ENCODE data around the gene PPIP5K1. TPM values are rescaled to one million over a fixed set of nuclear protein-coding genes. Genes with fewer than 3 reads are reported as not detected.
A peak's percentile ranks its signal among the peaks of the same experiment; 100 is the strongest.

PPIP5K1 gene
- total RNA-seq, 6 experiments from 2014 or later = 11.6 to 23.2 (median 16.5) TPM

DNA sequence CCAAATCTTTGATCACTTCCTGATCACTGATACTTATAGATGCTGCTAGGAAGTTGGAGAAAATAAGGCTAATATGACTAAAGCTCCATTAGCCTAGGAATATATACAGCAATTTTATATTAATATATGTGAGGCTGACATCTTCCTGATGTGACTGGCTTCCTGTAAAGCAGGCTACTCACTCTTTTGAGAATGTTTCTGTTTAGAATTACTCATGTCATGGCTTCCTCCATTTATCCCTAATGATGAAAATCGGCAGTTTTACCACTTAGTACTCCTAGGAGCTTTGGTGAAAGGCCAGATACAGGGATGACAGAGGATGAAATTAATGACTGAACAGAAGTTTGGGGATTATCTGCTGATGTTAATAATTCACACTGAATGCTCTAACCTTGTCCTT, 76.5 kb downstream of the PPIP5K1 start:
- no peak for TF ChIP-seq POLR2A (IDR thresholded peaks at IDR 0.05)
- TF ChIP-seq, protein P1, sequence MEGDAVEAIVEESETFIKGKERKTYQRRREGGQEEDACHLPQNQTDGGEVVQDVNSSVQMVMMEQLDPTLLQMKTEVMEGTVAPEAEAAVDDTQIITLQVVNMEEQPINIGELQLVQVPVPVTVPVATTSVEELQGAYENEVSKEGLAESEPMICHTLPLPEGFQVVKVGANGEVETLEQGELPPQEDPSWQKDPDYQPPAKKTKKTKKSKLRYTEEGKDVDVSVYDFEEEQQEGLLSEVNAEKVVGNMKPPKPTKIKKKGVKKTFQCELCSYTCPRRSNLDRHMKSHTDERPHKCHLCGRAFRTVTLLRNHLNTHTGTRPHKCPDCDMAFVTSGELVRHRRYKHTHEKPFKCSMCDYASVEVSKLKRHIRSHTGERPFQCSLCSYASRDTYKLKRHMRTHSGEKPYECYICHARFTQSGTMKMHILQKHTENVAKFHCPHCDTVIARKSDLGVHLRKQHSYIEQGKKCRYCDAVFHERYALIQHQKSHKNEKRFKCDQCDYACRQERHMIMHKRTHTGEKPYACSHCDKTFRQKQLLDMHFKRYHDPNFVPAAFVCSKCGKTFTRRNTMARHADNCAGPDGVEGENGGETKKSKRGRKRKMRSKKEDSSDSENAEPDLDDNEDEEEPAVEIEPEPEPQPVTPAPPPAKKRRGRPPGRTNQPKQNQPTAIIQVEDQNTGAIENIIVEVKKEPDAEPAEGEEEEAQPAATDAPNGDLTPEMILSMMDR (IDR thresholded peaks at IDR 0.05) = no peak
- no peaks in the 10 kb centered on the region for H3K27me3 ChIP-seq
- H3K9me3 ChIP-seq = no peaks in the 10 kb centered on the region
- DNase-seq = no peak
- intact Hi-C loops (cut with DNase I) = no loop called here
- WGBS (ENCODE audit: insufficient coverage, low coverage, low lambda C conversion rate, missing lambda C conversion rate) = 71% methylated on average over 1 of the region's 1 CpG
- no peaks in the 10 kb centered on the region for H3K36me3 ChIP-seq
- peaks cover 0 to 5% (median 0%) of the 10 kb centered on the region in 4 donors for H3K4me1 ChIP-seq
- no peak overlapping the region for H3K27ac ChIP-seq
- no peak for ATAC-seq
- H3K4me3 ChIP-seq = no peak overlapping the region

DNA sequence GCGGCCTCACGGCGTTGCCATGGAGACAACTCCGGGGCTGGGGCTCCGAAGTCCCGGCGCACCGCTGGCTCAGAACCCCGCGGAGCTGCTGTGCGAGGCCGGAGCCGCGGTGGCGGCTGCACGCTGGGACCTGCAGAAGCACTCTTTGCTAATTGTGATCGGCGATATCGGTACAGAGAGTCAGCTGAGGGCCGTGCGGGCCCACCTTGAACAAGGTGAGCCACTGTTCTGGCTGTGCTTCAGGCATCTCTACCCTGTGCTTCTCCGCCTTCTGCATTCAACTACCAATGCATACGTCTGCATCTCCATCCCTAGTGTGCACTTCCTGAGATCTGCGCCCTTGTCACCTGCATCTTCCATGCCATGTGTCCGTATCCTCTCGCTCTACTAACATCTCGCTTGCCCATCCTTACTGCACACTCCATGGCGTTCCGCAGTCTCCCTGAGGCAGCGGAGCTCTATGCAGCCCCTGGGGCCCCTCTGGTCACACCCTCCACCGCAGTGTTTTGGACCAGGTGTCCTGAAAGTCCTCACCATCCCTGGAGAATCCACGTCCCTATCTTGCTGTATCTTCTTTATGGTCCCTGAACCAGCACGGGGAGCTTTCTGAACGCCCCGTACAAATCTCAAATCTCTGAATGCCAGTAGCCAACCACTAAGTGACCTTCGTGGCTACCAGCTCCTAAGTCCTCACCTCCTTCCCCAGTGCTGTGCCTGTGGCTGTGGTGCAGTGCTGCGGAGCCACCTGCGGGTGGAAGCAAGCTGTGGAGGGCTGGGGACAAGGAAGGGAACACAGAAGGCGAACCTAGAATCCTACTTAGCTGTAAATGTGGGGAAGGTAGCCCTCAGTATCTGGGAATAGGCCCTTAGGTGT, 78.8 kb downstream of the PPIP5K1 start:
- Histone ChIP-seq H3K27me3 (no peaks in the 10 kb centered on the region), H3K27ac (no peak overlapping the region), H3K4me3 (peak overlapping the region; percentile 41 to 70 (median 60)), H3K4me1 (peaks cover 0 to 5% (median 0%) of the 10 kb centered on the region in 4 donors), H3K36me3 (no peaks in the 10 kb centered on the region), H3K9me3 (no peaks in the 10 kb centered on the region)
- intact Hi-C loops (cut with DNase I) = no loop called here
- 16% methylated on average over 18 of the region's 39 CpGs for WGBS (ENCODE audit: insufficient coverage, low coverage, low lambda C conversion rate, missing lambda C conversion rate)
- ATAC-seq (peak in 1 of 4 donors; percentile 14), DNase-seq (no peak)
- TF ChIP-seq POLR2A (IDR thresholded peaks at IDR 0.05) = no peak
- TF ChIP-seq, protein P1 (IDR thresholded peaks at IDR 0.05) = peak in 1 of 4 donors; percentile 15

DNA sequence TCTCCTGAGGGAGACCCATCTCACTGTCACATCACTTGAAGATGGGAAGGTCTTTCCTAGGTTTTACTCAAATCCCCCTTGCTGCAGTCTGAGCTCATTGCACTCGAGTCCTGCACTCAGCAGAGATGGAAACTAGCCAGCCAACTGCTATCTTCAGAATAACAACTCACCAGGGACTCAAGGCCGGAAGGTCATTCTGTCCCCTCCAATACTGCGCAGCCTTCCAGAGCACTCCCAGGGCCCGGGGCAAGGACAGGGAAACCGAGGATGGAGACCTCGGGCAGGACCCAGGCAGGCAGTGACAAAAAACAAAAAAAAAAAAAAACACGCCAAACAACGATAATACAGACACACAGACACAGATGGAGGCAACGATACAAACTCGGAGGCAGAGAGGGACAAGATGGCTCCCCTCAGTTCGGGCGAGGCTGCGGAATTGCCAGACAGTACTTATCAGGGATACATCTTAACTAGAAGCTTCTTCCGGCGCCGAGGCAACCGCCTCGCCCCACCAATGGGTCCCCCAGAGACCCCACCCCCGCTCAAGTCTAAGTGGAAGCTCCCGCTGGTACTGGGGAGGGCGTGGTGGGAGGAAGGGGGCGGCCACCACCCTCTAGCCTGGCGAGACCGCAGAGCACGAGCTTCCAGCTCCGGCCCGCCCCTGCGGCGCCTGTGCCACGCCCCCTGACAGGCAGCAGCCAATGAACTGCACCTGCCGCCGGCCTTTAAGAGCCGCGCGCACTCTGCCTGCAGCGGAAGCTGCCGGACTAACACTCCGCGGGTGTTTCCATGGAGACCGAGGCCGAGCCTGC, 79.6 kb downstream of the PPIP5K1 start:
- TF ChIP-seq, protein P1 (IDR thresholded peaks at IDR 0.05) = peak in 3 of 4 donors; percentile 12 to 15 (median 12)
- TF ChIP-seq POLR2A (IDR thresholded peaks at IDR 0.05) = no peak
- Histone ChIP-seq H3K27ac (peak overlapping the region in 2 of 3 donors; percentile 26 to 49), H3K4me1 (peaks cover 0 to 5% (median 0%) of the 10 kb centered on the region in 4 donors), H3K9me3 (no peaks in the 10 kb centered on the region), H3K27me3 (no peaks in the 10 kb centered on the region), H3K4me3 (peak overlapping the region; percentile 41 to 70 (median 60)), H3K36me3 (no peaks in the 10 kb centered on the region)
- DNase-seq (peak; percentile 99 to 100 (median 99)), ATAC-seq (peak; percentile 99 to 100 (median 100))
- intact Hi-C loops (cut with DNase I) = no loop called here
- WGBS (ENCODE audit: insufficient coverage, low coverage, low lambda C conversion rate, missing lambda C conversion rate) = 3% methylated on average over 14 of the region's 41 CpGs

DNA sequence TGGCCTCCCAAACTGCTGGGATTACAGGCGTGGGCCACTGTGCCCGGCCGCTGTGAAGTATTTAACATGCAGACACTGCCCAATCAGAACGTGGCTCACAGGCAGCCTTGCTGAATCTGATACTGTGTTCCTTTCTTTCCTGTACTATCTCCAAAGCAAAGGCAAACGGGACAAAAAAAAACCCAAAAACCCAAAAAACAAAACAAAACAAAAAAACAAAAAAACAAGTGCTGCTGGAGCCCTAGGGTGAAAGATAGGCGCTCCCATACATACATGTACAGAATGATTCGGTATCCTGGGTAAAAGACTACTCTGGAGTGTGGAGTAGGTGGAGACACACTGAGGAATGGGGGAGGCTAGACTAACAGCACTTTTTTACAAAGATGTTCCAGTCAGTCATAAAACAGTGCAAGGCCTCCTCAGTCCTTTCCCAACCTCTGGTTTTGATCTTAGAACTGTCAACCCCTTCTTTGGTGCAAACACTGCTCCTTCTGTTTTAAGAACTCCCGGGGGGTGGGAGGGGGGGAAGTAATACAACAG, 80.3 kb downstream of the PPIP5K1 start:
- Histone ChIP-seq H3K4me1 (peaks cover 0 to 5% (median 0%) of the 10 kb centered on the region in 4 donors), H3K36me3 (no peaks in the 10 kb centered on the region), H3K9me3 (no peaks in the 10 kb centered on the region), H3K4me3 (peak overlapping the region in 2 of 3 donors; percentile 41 to 70), H3K27me3 (no peaks in the 10 kb centered on the region), H3K27ac (peak overlapping the region in 1 of 3 donors; percentile 18)
- ATAC-seq (no peak), DNase-seq (no peak)
- no peak for TF ChIP-seq POLR2A (IDR thresholded peaks at IDR 0.05)
- TF ChIP-seq, protein P1 (IDR thresholded peaks at IDR 0.05) = no peak
- WGBS (ENCODE audit: insufficient coverage, low coverage, low lambda C conversion rate, missing lambda C conversion rate) = 42% methylated on average over 8 of the region's 8 CpGs
- intact Hi-C loops (cut with DNase I) = no loop called here
